Measurements from ENCODE around the gene CACNB4.
A peak's percentile ranks its signal among the peaks of the same experiment; 100 is the strongest.
"Not testable (repeated sequence)": the region's sequence is repeated elsewhere in the genome, so short reads cannot be mapped to it uniquely, and the experiment has no call there.

CACNB4 gene

GRCh38 chr2:152024477-152024876 is 74.4 kb downstream of the CACNB4 start:
- DNase-seq (ENCODE audit: low read depth in 4 of 4, low spot score in 1 of 4), result no peak

- no peak for DNase-seq (ENCODE audit: low read depth in 4 of 4, low spot score in 1 of 4)
Observed at GRCh38 chr2:152022090-152022489, 76.8 kb downstream of the CACNB4 start.

DNA sequence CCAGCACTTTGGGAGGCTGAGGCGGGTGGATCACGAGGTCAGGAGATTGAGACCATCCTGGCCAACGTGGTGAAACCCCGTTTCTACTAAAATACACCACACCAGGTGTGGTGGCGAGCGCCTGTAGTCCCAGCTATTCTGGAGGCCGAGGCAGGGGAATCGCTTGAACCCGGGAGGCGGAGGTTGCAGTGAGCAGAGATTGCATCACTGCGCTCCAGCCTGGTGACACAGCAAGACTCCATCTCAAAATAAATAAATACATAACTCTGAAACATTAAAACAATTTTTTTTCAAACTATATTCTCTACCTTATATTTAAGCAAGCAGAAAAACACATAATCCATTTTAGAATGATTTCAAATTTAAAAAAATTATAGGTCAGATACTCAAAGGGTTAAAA is 77.8 kb downstream of the CACNB4 start:
- DNase-seq (ENCODE audit: low read depth in 4 of 4, low spot score in 1 of 4), result not testable (repeated sequence)

GRCh38 chr2:152019732-152020131 is 79.1 kb downstream of the CACNB4 start:
- DNase-seq (ENCODE audit: low read depth in 4 of 4, low spot score in 1 of 4), result no peak

DNA sequence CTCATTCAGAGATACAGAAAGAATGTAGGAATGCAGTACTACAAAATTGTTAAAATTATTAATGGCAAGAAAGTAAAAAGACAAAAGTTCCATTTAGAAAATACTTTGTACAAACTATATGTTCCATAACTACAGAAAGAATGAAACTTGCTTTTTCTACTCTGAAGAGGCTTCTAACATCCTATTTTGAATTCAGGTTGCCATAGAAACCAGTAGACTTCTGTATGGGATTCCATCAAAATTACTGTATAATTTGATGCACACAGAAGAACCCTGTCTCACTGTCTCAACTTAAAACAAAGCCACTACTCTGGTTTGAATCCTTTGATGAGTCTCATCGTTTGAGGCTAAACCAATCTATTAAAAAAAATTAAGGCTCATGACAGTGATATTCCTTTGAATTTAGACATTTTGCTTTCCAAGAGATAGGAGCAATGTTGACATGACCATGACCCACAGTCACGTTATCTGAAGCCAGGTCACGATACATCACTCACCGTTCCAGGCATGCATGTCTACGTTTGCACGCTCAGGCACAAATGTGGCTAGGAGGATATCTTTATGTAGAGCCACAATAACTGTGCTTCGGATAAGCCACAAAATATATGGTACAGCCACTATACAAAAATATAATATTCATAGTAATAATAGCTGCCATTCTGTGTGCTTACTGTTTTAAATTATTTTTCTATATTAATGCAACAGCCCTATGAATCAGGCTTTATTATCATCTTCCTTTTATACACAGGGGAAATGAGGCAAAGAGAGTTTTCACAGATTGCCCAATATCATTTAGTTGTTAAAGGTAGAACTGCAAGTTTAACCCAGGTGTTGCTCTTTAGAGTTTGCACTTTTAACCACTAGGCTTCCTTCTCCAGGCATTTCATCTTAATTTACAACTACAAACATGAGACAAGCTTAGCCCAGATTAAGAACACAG is 82.4 kb downstream of the CACNB4 start:
- no peak for DNase-seq (ENCODE audit: low read depth in 4 of 4, low spot score in 1 of 4)

DNA sequence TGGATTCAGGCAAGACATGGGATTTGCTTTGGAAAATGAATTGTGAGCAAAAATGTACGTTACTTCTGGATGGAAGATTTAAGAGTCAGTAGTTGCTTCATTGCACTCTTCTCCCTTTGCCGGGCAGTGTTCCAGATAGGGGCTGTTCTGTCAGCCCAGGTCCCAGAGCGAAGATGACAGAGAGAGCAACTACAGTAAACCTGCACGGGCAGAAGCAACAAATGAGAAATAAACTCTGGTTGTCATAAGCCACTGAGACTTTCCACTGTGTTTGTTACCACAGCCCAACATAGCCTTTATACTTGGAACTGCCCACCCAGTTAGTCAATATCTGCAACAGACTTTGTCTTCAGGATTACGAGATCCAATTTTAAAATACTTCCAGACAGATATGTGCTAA is 83.3 kb downstream of the CACNB4 start:
- DNase-seq (ENCODE audit: low read depth in 4 of 4, low spot score in 1 of 4), result no peak

DNA sequence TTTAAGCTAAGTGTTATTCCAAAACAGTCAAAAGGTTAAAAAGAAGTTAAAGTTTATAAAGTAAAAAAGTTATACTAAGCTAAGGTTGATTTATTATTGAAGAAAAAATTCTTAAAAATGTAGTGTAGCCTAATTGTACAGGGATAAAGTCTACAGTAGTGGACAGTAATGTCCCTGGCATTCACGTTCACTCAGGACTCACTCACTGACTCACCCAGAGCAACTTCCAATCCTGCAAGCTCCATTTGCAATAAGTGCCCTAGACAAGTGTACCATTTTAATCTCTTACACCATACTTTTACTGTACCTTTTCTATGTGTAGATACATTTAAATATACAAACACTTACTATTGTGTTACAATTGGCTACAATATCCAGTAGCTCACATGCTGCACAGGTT is 86.1 kb downstream of the CACNB4 start:
- DNase-seq (ENCODE audit: low read depth in 4 of 4, low spot score in 1 of 4), result no peak

GRCh38 chr2:152011724-152012123 is 87.1 kb downstream of the CACNB4 start:
- DNase-seq (ENCODE audit: low read depth in 4 of 4, low spot score in 1 of 4), result no peak

DNA sequence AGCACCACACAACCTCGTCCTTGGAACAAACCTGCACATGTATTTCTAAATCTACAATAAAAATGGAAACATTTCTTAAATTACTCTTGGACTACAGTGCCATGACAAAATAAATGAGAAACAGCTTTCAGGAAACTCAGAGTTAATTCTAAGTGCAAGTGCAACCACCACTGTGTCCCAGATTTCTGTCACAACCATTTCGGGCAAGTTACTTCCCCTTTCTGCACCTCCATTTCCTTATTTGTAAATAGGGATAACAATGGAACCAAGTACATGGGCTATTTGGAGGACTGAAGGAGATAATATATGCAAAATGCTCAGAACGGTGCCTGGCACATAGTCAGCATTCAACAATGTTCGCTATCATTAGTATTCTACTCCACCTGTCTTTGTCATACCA is 93.2 kb downstream of the CACNB4 start:
- no peak for DNase-seq (ENCODE audit: low read depth in 4 of 4, low spot score in 1 of 4)

- not testable (repeated sequence) for DNase-seq (ENCODE audit: low read depth in 4 of 4, low spot score in 1 of 4)
Observed at GRCh38 chr2:152003283-152003682, 95.6 kb downstream of the CACNB4 start.

- peak; percentile 4 to 21 (median 16) for DNase-seq (ENCODE audit: low read depth in 4 of 4, low spot score in 1 of 4)
Observed at GRCh38 chr2:151999053-151999452, 99.8 kb downstream of the CACNB4 start.

DNA sequence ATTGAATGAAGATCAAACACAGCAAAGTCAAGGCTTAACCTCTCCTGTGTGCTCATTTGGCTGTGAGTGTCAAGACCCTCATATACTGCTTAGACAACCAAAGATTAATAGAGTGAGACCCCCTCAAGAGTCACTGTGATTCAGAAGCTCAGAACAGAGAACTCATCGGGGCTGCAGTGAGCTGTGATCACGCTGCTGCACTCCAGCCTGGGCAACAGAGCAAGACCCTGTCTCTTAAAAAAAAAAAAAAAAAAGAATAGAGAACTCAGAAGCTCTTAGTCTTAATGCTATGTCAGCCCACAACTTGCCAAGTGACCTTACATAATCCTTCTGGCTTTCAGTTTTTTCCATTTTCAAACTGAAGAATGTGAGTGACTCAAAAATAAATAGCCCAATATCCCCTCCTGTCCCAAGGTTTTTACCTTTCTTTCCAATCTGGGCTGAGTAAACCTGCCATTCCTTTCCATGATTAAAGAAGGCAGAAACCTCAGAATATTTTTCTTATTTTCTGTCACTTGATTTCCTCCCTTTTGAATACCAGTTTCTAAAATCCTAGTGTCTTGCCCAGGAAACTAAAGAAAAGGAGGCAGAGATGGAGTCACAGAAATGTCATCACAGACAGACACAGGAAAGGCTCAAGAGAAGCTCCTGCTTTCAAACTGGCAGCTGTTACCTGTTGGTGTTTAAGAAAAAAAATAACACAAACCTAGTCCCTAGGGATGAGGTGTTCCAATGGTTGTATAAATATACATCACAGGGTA is 102.4 kb downstream of the CACNB4 start:
- DNase-seq (ENCODE audit: low read depth in 4 of 4, low spot score in 1 of 4), result no peak

GRCh38 chr2:151995161-151995557 is 103.7 kb downstream of the CACNB4 start:
- no peak for DNase-seq (ENCODE audit: low read depth in 4 of 4, low spot score in 1 of 4)

DNA sequence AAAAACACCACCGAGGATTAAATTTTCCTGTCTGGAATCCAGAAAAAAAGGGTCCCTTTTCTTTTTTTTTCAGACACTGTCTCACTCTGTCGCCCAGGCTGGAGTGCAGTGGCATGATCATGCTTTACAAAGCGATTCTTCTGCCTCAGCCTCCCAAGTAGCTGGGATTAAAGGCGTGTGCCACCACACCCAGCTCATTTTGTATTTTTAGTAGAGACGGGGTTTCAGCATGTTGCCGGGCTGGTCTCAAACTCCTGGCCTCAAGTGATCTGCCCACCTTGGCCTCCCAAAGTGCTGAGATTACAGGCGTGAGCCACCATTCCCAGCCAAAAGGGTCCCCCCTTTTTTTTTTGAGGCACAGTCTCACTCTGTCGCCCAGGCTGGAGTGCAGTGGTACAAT is 104.7 kb downstream of the CACNB4 start:
- not testable (repeated sequence) for DNase-seq (ENCODE audit: low read depth in 4 of 4, low spot score in 1 of 4)

DNA sequence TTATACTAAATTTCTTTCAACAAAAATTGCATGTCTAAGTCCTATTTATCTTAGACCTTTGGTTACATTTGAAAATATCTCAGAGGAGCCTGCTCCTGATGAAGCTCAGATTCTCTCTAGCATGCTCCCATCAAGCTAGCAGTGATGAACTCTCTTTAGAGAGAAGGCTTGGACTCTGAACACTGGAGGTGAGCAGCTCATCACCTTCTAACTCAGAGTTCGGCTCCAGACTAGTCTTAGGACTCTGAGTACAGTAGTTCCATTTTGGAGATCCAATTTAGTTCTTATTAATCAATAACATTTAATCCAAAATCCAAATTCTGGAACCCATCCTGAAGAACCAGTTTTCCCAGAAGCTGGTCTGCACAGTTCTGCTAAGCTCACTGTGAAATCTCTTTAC is 107.8 kb downstream of the CACNB4 start:
- no peak for DNase-seq (ENCODE audit: low read depth in 4 of 4, low spot score in 1 of 4)

- DNase-seq (ENCODE audit: low read depth in 4 of 4, low spot score in 1 of 4), result no peak
Observed at GRCh38 chr2:151989378-151989777, 109.5 kb downstream of the CACNB4 start.

DNA sequence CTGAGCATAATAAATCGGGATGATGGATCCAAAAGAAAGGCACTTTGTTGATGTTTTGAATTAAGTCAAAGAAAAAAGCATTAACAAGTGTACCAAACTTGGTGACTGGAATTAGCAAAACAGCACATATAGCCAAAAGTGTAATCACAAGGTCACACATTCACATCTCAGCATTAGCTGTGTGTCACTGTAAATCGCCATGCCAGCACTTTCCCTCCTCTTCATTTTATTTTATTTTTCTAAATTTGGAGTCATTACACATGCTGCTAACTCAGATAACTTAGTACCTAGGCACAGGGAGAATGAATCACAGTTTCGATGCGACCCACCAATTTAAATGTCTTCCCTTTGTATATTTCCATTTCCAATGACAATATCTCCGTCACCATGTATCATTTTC is 111.4 kb downstream of the CACNB4 start:
- no peak for DNase-seq (ENCODE audit: low read depth in 4 of 4, low spot score in 1 of 4)

GRCh38 chr2:151984424-151985083 is 114.3 kb downstream of the CACNB4 start:
- no peak for DNase-seq (ENCODE audit: low read depth in 4 of 4, low spot score in 1 of 4)

DNA sequence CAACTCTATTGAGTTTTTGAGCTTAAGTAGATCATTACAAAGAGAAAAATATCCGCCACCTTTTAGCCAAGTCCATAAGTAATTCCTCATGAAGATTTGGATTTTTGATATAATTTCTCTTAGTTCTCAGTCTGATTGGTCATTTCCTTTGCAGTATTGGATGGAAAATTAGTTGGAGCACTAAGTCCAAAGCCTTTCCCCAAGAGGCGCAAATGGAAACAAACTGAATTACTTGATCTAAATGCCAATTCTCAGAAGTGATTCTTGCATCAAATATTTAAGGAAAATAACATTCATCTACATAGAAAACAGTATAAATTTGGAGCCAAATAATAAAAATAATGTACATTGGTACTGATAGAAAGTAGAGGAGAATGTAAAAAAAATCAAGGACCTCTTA is 115.6 kb downstream of the CACNB4 start:
- DNase-seq (ENCODE audit: low read depth in 4 of 4, low spot score in 1 of 4), result no peak

DNA sequence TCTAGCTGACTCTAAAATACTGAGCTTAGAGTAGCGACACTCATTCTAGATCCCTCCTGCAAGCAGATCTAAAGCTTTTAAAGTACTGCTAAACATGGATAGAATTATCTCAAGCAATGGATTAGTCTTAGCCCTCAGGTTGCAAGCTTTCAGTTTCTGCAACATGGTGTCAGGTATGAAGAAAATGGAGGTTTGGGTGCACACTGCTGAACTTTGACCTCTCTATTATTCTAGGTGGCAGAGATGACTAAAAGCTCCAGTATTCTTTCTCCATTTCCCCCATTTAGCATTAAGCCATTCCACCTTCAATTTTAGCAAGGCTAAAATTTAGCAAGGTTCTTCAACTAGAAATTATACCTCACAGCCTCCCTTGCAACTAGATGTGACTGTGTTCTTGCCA is 117.0 kb downstream of the CACNB4 start:
- DNase-seq (ENCODE audit: low read depth in 4 of 4, low spot score in 1 of 4), result no peak

GRCh38 chr2:151979694-151980093 is 119.2 kb downstream of the CACNB4 start:
- DNase-seq (ENCODE audit: low read depth in 4 of 4, low spot score in 1 of 4), result no peak

DNA sequence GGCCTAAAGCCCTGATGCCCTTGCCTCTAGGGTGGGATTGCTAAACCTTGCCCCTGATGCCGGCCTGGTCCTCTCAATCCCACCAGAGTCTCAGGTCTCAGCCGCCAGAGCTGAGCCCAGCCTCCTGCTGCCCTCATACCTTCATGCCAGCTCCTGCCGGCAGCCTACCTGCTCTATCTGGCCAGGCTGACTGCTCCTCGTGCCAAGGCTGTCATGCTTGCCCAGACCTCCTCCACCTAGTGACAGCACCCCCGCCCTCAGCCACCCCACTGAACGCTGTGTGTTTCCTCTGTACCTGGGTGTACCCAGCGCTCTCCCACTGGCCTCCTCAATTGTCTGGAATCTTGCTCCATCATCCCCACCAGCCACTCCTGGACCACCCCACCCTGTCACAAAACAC is 120.1 kb downstream of the CACNB4 start:
- no peak for DNase-seq (ENCODE audit: low read depth in 4 of 4, low spot score in 1 of 4)

Measured in stimulated activated CD4-positive, alpha-beta T cell treated with anti-CD3 and anti-CD28 coated beads, Interleukin-1b, Interleukin-23, amount 100 ng/mL, for 24 hours (primary cell).